GM12878 (cell line): ENCODE measurements around the gene ABHD15. TPM values are rescaled to one million over a fixed set of nuclear protein-coding genes. Genes with fewer than 3 reads are reported as not detected.

Experiments
- KAT2A ChIP-seq: conservative IDR thresholded peaks from 2 replicates; pipeline ENCODE4 v1.6.1; 2011; ENCODE audit warnings: low read depth, low read length; ENCODE audit not compliant: control insufficient read depth
- MTA3 ChIP-seq: IDR thresholded peaks from 2 replicates; pipeline ENCODE4 v1.6.1; 2012; ENCODE audit warnings: low read length, inconsistent platforms, borderline replicate concordance
- RCOR1 ChIP-seq: conservative IDR thresholded peaks from 2 replicates; pipeline ENCODE4 v1.6.1; 2012; ENCODE audit warnings: low read depth, low read length, improper control_type of control experiment
- SP1 ChIP-seq: IDR thresholded peaks from one replicate; pipeline ENCODE4 v1.6.1; 2011; ENCODE audit warnings: low read depth, low read length
- SRF ChIP-seq, 2 experiments: IDR thresholded peaks; 2 replicates each; pipeline ENCODE4 v1.6.1; 2011; ENCODE audit warnings: low read depth in 2 of 2, low read length in 2 of 2, mild to moderate bottlenecking in 1 of 2, moderate library complexity in 1 of 2
- SUZ12 ChIP-seq: fragments of 200-600 bp; sonication (generic); IDR thresholded peaks from one replicate; pipeline ENCODE4 v1.6.1; 2018; ENCODE audit warnings: antibody characterized with exemption, mild to moderate bottlenecking; ENCODE audit not compliant: unreplicated experiment
- TCF12 ChIP-seq: IDR thresholded peaks from 2 replicates; pipeline ENCODE4 v1.6.1; 2011; ENCODE audit warnings: low read depth, mild to moderate bottlenecking, low read length
- ZBTB11 ChIP-seq: fragments of 450-650 bp; formaldehyde crosslinking; IDR thresholded peaks from 2 replicates; pipeline ENCODE4 v1.5.0; 2022; ENCODE audit warnings: mild to moderate bottlenecking, missing genetic modification characterization
- ZNF217 ChIP-seq: fragments of 450-650 bp; IDR thresholded peaks from 2 replicates; pipeline ENCODE4 v1.6.1; 2017; ENCODE audit warnings: antibody characterized with exemption, mild to moderate bottlenecking
- ZNF24 ChIP-seq: fragments of 450-650 bp; IDR thresholded peaks from 2 replicates; pipeline ENCODE4 v1.6.1; 2017; ENCODE audit warnings: antibody characterized with exemption, mild to moderate bottlenecking
- polyA plus RNA-seq, 11 experiments: library from polyadenylated mRNA; depleted of rRNA in 4 of 11; unstranded in 6 of 11; stranded (reverse) in 5 of 11; fragments of >200 nt; fragmentation: Nextera tagmentation in 4 of 11; fragmentation: Illumina TruSeq in 1 of 11; extraction: Ambion mirVana in 4 of 11; extraction: Trizol in 1 of 11; gene quantifications; 1 replicate in 1 of 11; 2 replicates in 10 of 11; pipeline versions ENCODE4 v1.2.1 to v1.2.3, GENCODE V29; 2011 to 2016; ENCODE audit warnings: inconsistent platforms in 2 of 11, missing spikeins in 2 of 11, low read depth in 1 of 11
- total RNA-seq, 4 experiments: library from RNA; depleted of rRNA in 3 of 4; stranded (reverse); fragments of >200 nt in 3 of 4; fragmentation: Illumina TruSeq in 1 of 4; extraction: Trizol in 1 of 4; gene quantifications; 2 replicates each; pipeline versions ENCODE4 v1.2.1 to v1.2.3, GENCODE V29; 2013 to 2021
- TF ChIP-seq, protein P1 (sequence below): fragments of 450-650 bp; IDR thresholded peaks from 2 replicates; pipeline ENCODE4 v1.6.1; 2017; ENCODE audit warnings: mild to moderate bottlenecking, moderate library complexity
- TF ChIP-seq, protein P2 (sequence below): fragments of 450-650 bp; conservative IDR thresholded peaks from 2 replicates; pipeline ENCODE4 v1.6.1; 2017; ENCODE audit warnings: mild to moderate bottlenecking, moderate library complexity
- TF ChIP-seq, protein P3 (sequence below): fragments of 450-650 bp; IDR thresholded peaks from 2 replicates; pipeline ENCODE4 v1.6.1; 2018; ENCODE audit warnings: borderline replicate concordance, mild to moderate bottlenecking; ENCODE audit not compliant: partially characterized antibody

The ABHD15 gene
- total and polyA plus RNA-seq, 10 of the 15 experiments (the other 5 are each of a cell fraction or from before 2014, with no cell fraction given), result 2.1 to 9.2 (median 4.9) TPM

DNA sequence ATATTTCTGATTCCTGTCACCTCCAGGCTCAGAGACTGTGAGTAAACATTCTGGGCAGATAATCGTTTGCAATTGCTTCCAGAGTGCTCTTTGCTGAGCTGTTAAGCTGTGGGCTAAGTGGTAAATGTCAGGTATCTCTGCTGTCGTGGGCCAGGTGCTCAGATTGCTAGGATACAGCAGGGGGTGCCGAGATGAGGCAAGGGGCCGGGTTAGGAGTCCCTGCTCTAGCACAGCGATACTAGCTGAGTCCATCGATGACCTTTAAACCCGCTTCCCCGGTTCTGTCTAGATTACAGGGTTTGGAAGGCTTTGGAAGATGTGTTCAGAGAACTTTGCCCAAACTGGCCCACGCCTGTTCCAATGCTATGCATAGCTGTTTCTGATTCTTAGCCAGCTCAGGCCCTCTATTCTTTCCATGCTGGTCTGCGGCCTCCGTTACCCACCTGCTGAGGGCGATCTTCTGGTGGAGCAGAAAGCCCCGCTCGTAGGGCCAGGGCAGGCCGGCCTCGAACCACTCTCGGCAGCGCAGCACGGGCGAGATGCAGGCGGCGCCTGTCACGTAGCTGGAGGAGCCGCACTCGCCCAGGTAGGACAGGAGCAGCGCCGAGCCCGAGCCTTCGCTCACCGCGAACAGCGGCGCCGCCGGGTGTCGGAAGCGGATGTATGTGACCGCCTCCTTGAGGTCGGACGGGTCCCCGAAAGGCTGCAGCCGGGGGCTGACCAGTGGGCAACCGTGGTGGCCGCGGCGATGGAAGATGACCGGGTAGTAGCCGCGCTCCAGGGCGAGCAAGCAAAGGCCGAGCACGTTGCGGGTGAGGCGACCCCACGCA is 979 bp downstream of the ABHD15 start (continued):
- TF ChIP-seq, protein P1, sequence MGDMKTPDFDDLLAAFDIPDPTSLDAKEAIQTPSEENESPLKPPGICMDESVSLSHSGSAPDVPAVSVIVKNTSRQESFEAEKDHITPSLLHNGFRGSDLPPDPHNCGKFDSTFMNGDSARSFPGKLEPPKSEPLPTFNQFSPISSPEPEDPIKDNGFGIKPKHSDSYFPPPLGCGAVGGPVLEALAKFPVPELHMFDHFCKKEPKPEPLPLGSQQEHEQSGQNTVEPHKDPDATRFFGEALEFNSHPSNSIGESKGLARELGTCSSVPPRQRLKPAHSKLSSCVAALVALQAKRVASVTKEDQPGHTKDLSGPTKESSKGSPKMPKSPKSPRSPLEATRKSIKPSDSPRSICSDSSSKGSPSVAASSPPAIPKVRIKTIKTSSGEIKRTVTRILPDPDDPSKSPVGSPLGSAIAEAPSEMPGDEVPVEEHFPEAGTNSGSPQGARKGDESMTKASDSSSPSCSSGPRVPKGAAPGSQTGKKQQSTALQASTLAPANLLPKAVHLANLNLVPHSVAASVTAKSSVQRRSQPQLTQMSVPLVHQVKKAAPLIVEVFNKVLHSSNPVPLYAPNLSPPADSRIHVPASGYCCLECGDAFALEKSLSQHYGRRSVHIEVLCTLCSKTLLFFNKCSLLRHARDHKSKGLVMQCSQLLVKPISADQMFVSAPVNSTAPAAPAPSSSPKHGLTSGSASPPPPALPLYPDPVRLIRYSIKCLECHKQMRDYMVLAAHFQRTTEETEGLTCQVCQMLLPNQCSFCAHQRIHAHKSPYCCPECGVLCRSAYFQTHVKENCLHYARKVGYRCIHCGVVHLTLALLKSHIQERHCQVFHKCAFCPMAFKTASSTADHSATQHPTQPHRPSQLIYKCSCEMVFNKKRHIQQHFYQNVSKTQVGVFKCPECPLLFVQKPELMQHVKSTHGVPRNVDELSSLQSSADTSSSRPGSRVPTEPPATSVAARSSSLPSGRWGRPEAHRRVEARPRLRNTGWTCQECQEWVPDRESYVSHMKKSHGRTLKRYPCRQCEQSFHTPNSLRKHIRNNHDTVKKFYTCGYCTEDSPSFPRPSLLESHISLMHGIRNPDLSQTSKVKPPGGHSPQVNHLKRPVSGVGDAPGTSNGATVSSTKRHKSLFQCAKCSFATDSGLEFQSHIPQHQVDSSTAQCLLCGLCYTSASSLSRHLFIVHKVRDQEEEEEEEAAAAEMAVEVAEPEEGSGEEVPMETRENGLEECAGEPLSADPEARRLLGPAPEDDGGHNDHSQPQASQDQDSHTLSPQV, result no peak
- no peak for TF ChIP-seq TCF12
- TF ChIP-seq ZNF24, result no peak
- TF ChIP-seq, protein P2, sequence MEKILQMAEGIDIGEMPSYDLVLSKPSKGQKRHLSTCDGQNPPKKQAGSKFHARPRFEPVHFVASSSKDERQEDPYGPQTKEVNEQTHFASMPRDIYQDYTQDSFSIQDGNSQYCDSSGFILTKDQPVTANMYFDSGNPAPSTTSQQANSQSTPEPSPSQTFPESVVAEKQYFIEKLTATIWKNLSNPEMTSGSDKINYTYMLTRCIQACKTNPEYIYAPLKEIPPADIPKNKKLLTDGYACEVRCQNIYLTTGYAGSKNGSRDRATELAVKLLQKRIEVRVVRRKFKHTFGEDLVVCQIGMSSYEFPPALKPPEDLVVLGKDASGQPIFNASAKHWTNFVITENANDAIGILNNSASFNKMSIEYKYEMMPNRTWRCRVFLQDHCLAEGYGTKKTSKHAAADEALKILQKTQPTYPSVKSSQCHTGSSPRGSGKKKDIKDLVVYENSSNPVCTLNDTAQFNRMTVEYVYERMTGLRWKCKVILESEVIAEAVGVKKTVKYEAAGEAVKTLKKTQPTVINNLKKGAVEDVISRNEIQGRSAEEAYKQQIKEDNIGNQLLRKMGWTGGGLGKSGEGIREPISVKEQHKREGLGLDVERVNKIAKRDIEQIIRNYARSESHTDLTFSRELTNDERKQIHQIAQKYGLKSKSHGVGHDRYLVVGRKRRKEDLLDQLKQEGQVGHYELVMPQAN, result peak; percentile 31; the same call in 1 of the 2 replicates
- no peak for TF ChIP-seq SRF (IDR thresholded peaks at IDR 0.05; ENCODE audit: low read depth in 2 of 2, low read length in 2 of 2)
- no peak for TF ChIP-seq ZBTB11 (CRISPR knock-in tag)
- TF ChIP-seq, protein P3, sequence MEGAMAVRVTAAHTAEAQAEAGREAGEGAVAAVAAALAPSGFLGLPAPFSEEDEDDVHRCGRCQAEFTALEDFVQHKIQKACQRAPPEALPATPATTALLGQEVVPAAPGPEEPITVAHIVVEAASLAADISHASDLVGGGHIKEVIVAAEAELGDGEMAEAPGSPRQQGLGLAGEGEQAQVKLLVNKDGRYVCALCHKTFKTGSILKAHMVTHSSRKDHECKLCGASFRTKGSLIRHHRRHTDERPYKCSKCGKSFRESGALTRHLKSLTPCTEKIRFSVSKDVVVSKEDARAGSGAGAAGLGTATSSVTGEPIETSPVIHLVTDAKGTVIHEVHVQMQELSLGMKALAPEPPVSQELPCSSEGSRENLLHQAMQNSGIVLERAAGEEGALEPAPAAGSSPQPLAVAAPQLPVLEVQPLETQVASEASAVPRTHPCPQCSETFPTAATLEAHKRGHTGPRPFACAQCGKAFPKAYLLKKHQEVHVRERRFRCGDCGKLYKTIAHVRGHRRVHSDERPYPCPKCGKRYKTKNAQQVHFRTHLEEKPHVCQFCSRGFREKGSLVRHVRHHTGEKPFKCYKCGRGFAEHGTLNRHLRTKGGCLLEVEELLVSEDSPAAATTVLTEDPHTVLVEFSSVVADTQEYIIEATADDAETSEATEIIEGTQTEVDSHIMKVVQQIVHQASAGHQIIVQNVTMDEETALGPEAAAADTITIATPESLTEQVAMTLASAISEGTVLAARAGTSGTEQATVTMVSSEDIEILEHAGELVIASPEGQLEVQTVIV, result no peak
- no peak for TF ChIP-seq ZNF217
- TF ChIP-seq MTA3, result no peak
- no peak for TF ChIP-seq KAT2A
- no peak for TF ChIP-seq RCOR1
- TF ChIP-seq SP1, result no peak
- TF ChIP-seq SUZ12, result no peak
- TF ChIP-seq, all 136 proteins: peak for 13
